ENCODE data around the gene GEMIN7.

Gene GEMIN7

DNA sequence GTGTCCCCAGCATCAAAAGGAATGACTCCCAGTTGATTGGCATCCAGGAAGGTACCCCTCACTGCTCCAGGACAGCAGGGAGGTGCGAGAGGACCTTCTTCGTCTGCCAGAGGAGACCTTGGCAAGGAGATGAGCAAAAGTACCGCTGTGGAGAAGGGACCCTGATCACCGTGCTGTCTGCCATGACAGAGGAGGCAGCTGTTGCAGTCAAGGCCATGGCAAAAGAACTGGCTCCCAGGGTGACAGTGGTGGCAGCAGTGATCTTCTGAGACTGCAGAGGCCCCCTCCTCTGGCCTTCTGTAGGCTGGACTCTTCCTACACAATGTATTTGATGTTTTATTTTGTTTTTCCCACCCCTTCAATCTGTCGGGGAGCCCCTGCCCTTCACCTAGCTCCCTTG is 49.7 kb downstream of the GEMIN7 start:
- DNase-seq (ENCODE audit: low read depth in 3 of 3), result no peak

DNA sequence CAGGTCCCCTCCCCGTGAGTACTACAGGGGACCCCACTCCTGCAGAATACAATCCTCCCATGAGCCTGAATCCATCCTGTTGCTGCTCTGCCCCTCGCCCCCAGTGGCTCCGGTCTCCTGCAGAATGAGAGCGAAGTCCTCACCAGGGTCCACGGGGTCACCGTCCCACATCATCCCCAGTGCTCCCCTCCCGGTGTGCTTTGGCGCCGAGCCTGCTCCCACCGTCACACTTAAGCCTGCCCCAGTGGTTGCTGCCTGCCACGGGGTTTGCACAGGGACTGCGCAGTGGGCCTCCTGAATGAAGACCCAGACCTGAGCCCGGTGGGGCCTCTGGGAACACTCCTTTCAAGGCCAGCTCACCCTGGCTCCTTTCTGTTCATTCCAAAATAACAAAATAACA is 51.2 kb downstream of the GEMIN7 start:
- DNase-seq (ENCODE audit: low read depth in 3 of 3), result no peak

DNA sequence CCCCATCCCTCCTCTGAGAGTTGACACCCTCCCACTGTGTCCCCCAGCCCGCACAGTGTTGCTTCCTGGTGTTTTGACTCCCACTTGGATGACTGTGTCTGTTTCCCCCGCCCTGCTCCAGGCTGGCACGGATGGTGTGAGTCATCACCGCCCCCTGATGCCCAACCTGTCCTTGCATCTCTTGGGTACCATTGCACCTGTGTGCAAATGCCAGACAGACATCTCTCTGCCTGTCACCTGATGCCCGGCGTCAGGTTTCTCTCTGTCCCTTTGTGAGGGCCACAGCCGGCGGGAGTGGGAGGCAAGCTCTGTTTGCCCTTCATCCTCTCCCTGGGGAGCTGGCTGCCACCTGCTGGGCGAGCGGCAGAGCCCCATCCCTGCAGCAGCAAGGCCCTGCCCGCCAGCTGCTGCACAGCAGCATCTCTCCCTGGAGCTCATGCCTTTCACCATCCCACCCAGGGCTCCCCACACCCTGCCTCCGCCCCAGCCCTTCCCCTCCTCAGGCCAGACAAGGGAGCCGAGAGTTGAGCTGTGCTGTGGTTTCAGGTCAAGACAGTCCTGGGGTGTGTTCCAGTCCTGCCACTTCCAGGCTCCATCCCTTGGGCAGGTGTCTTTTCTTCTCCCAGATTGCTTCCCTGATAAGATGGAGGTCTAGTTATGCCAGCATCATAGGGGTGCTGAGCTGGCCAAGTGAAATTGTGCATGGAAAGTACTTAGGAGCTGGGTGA is 52.0 kb downstream of the GEMIN7 start:
- no peak for DNase-seq (ENCODE audit: low read depth in 3 of 3)

DNA sequence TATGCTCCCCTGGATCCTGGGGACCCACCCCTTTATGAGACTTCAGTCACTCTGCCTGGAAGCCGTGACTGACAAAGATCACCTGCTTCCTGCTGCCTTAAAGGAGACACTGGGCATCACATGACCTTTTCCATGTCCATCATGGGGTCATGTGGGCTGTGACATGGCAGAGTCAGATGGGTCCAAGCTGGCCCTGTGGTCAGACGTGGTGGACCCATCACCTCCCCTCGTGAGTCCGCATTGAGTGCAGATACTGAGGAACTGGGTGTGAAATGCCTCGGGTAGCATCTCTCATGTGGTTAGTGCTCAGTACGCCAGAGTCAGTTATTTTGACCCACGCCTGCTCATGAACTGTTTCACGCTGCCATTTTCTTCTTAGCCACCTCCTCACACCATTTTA is 54.6 kb downstream of the GEMIN7 start:
- DNase-seq (ENCODE audit: low read depth in 3 of 3), result no peak

DNA sequence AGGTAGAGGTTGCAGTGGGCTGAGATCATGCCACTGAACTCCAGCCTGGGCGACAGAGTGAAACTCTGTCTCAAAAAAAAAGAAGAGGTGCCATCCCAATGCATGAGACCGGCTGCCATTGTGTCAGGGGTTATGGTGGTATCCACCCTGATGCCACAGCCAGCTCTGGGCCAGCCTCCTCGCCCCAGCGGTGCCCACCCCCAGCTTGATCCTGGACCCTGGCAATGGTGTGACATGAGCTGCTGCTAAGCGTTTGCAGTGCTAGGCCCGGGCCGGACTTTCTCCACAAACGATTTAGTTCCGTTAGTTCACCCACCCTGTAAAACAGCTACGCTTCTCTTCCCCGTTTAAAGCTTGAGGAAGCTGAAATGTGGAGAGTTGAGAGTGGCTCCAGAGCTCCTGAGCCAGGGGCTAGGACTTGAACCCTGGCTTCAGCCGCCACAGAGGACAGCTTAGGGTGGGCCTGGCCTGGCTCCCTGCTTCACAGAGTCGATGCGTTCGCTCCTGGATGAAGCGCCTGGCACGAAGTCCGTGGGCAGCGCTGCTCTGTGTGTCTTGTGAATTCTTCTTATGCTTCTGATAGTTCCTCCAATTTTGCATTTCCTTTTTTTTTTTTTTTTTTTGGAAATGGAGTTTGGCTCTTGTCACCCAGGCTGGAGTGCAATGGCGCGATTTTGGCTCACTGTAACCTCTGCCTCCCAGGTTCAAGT is 56.3 kb downstream of the GEMIN7 start:
- DNase-seq (ENCODE audit: low read depth in 3 of 3), result no peak

DNA sequence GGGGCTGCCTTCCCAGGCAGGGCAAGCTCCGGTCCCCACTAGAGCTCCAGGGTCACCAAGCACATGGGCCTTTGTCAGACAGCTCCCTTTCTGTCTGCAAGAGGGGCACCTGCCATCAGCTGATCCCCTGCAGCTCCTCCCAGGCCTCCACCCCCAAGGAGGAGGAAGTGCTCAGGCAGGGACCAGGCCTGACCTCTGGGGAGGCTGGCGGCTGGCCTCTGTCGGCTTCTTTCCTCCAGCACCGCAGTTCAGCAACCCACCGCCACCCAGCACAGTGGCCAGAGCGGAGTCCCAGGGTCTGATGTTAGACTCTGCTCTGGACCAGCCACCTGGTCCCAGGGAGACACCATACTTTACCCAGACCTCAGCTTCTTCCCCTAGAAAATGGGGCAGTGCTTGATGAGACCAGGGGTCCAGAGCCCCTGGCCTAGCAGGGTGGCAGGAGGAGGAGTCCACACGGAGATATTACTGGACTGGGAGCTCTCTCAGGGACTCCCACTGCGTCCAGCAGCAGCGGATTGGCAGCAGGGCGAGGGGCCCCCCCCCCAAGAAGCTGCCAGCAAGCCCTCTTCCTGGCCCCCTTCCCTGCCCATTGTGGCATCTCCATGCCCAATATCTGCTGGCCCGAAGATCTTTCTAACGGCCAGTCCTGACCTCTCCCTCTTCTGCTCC is 57.6 kb downstream of the GEMIN7 start:
- DNase-seq (ENCODE audit: low read depth in 3 of 3), result no peak

DNA sequence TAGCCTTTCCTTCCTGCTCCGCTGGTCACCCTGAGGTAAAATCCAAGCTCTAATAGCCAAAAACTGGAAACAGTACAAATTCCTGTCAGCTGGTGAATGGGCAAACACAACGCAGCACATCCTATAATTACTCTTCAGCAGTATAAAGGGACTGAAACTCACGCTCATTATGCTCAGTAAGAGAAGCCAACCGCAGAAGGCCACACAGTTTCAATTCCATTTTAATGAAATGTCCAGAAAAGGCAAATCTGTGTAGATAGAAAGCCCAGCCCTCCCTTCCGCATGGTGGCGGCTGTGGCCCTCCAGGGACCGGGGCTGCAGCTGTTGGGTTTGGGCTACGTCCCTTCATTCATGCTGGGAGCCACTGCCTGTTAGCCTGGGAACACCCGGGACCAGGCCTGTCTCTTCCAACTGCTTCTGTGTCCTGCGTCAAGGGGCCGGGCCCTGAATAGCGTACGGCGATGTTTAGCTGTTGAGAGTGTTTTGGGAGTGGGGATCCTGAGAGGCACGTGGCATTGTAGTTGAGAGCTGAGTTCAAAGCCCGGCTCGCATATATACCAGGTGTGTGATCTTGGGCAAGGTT is 58.2 kb downstream of the GEMIN7 start:
- no peak for DNase-seq (ENCODE audit: low read depth in 3 of 3)

DNA sequence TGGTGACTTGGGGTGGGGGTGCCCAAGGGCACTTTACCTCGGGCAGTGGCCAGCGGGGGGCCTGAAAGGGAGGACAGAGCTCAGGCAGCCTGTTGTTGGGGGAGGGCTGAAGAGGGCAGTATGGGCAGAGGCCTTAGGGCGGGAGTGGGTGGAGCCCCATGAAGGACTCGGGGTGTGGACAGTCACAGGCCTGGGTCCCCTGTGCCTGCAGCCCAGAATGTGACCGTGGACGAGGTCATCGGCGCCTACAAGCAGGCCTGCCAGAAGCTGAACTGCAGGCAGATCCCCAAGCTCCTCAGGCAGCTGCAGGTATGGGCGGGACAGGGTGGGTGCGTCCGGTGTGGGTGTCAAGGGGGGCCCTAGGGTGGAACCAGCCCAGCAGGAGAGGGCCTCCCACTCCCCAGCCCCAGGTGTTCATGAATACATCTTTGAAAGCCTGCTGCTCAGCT is 59.3 kb downstream of the GEMIN7 start:
- no peak for DNase-seq (ENCODE audit: low read depth in 3 of 3)

DNA sequence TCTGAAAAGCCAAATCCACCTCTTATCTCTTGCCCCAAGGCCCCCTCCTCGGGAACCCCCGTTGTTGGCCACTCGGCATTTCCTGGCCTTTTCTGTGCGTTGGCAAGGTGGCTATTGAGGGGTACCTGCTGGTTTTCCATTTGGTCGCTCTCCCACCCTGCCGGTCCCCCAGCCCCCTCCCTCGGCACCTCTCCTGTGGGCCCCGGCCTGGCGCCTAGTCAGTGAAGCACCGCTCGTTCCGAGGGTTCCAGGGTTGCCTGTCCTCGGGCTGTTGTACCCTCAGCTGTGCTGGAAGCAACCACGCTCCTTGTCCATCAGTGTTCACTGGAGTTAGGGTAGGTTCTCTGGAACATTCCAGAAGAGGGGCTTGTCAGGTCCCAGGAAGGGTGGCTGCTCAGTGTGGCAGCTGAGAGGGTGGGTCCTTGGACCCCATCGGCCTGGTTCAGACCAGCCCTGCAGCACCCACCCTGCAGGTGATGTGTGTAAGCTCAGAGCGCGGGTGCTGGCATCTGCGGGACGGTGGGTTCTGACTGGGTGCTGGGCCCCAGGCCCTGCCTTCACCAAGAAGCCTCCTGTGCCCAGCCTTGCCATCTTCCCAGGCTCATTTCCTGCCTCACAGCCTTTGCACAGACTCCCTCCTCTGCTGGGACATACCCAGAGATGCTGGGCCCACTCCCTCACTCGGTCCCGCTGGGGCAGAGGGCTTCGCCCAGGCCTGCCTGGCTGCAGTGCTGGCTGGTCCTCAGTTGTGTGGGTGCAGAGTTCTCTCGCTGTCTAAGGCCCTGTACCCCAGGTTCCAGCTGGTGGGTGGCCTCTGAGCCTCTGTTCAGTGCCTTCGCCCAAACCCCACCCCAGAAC is 60.5 kb downstream of the GEMIN7 start:
- no peak for DNase-seq (ENCODE audit: low read depth in 3 of 3)

DNA sequence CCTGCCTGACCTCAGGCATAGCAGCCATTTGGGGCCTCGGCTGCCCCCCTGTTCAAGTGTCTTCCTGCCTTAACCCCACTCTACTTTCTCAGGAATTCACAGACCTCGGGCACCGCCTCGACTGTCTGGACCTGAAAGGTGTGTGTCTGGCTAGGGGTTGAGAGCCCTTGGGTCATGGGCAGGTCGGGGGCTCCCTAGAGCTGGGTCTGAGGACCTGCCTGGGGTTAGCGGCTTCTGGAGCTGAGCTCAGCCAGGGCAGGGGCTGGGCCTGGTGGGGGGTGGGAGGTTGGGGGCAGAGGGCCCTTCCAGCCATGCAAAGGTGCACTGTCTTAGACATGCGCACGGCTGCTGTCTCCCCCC is 61.1 kb downstream of the GEMIN7 start:
- DNase-seq (ENCODE audit: low read depth in 3 of 3), result no peak

DNA sequence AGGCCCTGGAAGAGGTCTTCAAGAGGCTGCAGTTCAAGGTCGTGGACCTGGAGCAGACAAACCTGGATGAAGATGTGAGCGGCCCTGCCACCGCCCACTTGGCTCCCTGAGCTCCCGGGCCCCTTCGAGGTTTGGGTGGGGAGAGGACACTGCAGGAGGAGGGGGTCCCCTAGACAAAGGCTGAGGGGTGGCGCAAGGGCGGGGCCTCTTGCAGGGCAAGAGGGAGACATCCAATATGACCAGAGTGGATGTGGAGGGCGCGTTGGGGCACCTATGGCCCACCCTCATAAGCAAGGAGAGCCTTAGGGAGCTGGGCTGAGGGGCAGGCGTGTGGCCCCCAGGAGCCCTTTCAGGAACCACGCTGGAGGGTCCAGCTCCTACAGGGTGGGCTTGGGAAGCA is 61.5 kb downstream of the GEMIN7 start:
- DNase-seq (ENCODE audit: low read depth in 3 of 3), result no peak

All from stimulated activated CD4-positive, alpha-beta T cell treated with anti-CD3 and anti-CD28 coated beads, TNF-alpha, amount 100 ng/mL, for 24 hours (primary cell).